Loucy (cell line): ENCODE results near the gene C16orf90.

ENCODE experiments used
- H2AFZ ChIP-seq: fragments of 200-600 bp; sonication (generic); 2 replicates; pipeline ENCODE4 v1.6.0; 2016; ENCODE audit warnings: antibody characterized with exemption, mild to moderate bottlenecking, low read length, moderate library complexity
- H3F3A ChIP-seq: fragments of 200-600 bp; 2 replicates; pipeline ENCODE4 v1.6.0; 2016; ENCODE audit warnings: antibody characterized with exemption, low read depth, mild to moderate bottlenecking
- H3K27me3 ChIP-seq: fragments of 200-600 bp; sonication (generic); 2 replicates; pipeline ENCODE4 v1.6.1; 2014; ENCODE audit warnings: low read length, mild to moderate bottlenecking; ENCODE audit not compliant: insufficient read depth, poor library complexity, severe bottlenecking
- H3K36me3 ChIP-seq: fragments of 200-600 bp; sonication (generic); 2 replicates; pipeline ENCODE4 v1.6.1; 2016; ENCODE audit warnings: low read length; ENCODE audit not compliant: insufficient read depth
- H3K4me1 ChIP-seq: fragments of 200-600 bp; sonication (generic); 2 replicates; pipeline ENCODE4 v1.5.1; 2014; ENCODE audit warnings: low read length, mild to moderate bottlenecking; ENCODE audit not compliant: insufficient read depth, poor library complexity, severe bottlenecking
- H3K4me2 ChIP-seq: fragments of 200-600 bp; sonication (generic); 2 replicates; pipeline ENCODE4 v1.6.0; 2014; ENCODE audit warnings: antibody characterized with exemption, low read length, low read depth, mild to moderate bottlenecking; ENCODE audit not compliant: poor library complexity, severe bottlenecking
- H3K4me3 ChIP-seq: fragments of 200-600 bp; sonication (generic); 2 replicates; pipeline ENCODE4 v1.5.1; 2014; ENCODE audit warnings: low read length, mild to moderate bottlenecking, mixed read lengths; ENCODE audit not compliant: poor library complexity, severe bottlenecking
- H3K79me2 ChIP-seq: fragments of 200-600 bp; sonication (generic); 2 replicates; pipeline ENCODE4 v1.6.1; 2014; ENCODE audit warnings: low read length; ENCODE audit not compliant: insufficient read depth
- H3K9ac ChIP-seq: fragments of 200-600 bp; sonication (generic); 2 replicates; pipeline ENCODE4 v1.6.0; 2014; ENCODE audit warnings: mild to moderate bottlenecking, low read depth, low read length, moderate library complexity; ENCODE audit not compliant: poor library complexity, severe bottlenecking
- H3K9me2 ChIP-seq: fragments of 200-600 bp; sonication (generic); replicated peaks from 2 replicates; pipeline ENCODE4 v1.6.1; 2016; ENCODE audit warnings: low read depth, low read length, mixed read lengths
- H3K9me3 ChIP-seq: fragments of 200-600 bp; sonication (generic); 2 replicates; pipeline ENCODE4 v1.6.1; 2014; ENCODE audit warnings: mild to moderate bottlenecking, antibody characterized with exemption, low read length, low read depth; ENCODE audit not compliant: insufficient read depth
- H4K20me1 ChIP-seq: fragments of 200-600 bp; sonication (generic); 2 replicates; pipeline ENCODE4 v1.6.0; 2014; ENCODE audit warnings: antibody characterized with exemption, low read length, mild to moderate bottlenecking; ENCODE audit not compliant: insufficient read depth, poor library complexity, severe bottlenecking
- EZH2phosphoT487 ChIP-seq: fragments of 200-600 bp; IDR thresholded peaks from 2 replicates; pipeline ENCODE4 v1.6.1; 2018; ENCODE audit warnings: antibody characterized with exemption, mild to moderate bottlenecking, moderate library complexity, borderline replicate concordance
- TF ChIP-seq, protein P1 (sequence below): fragments of 200-600 bp; sonication (generic); conservative IDR thresholded peaks from 2 replicates; pipeline ENCODE4 v1.5.1; 2014; ENCODE audit warnings: mild to moderate bottlenecking, antibody characterized with exemption, low read length

C16orf90 gene

DNA sequence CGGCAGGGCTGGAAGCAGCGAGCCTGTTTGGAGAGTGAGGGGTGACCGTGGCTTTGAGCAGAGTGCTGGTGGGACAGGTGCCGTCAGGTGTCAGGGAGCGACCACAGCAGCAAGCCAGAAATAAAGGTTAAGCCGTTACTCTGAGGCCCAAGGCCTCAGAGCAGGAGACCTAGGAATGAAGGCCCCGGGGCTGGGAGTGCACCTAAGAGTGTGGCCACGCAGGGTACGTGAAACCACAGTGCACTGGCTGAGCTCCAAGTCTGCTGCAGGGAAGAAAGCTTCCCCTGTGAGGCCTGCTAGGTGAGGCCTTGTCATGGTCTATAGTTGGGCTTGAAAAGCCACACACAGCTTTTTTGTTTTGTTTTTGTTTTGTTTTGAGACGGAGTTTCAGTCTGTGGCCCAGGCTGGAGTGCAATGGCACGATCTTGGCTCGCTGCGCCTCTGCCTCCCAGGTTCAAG is 14.2 kb upstream of the C16orf90 start:
- Histone ChIP-seq H3K27me3 (no peaks in the 10 kb centered on the region), H3F3A (no peaks in the 10 kb centered on the region), H2AFZ (no peak overlapping the region), H3K9me3 (no peaks in the 10 kb centered on the region), H3K9me2 (no peaks in the 10 kb centered on the region), H3K4me1 (peaks cover 4% of the 10 kb centered on the region), H3K79me2 (no peaks in the 10 kb centered on the region), H3K4me3 (no peak overlapping the region), H3K9ac (no peak overlapping the region), H3K36me3 (no peaks in the 10 kb centered on the region), H4K20me1 (no peaks in the 10 kb centered on the region), H3K4me2 (no peak overlapping the region)
- TF ChIP-seq, protein P1, sequence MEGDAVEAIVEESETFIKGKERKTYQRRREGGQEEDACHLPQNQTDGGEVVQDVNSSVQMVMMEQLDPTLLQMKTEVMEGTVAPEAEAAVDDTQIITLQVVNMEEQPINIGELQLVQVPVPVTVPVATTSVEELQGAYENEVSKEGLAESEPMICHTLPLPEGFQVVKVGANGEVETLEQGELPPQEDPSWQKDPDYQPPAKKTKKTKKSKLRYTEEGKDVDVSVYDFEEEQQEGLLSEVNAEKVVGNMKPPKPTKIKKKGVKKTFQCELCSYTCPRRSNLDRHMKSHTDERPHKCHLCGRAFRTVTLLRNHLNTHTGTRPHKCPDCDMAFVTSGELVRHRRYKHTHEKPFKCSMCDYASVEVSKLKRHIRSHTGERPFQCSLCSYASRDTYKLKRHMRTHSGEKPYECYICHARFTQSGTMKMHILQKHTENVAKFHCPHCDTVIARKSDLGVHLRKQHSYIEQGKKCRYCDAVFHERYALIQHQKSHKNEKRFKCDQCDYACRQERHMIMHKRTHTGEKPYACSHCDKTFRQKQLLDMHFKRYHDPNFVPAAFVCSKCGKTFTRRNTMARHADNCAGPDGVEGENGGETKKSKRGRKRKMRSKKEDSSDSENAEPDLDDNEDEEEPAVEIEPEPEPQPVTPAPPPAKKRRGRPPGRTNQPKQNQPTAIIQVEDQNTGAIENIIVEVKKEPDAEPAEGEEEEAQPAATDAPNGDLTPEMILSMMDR = no peak
- no peak for TF ChIP-seq EZH2phosphoT487

DNA sequence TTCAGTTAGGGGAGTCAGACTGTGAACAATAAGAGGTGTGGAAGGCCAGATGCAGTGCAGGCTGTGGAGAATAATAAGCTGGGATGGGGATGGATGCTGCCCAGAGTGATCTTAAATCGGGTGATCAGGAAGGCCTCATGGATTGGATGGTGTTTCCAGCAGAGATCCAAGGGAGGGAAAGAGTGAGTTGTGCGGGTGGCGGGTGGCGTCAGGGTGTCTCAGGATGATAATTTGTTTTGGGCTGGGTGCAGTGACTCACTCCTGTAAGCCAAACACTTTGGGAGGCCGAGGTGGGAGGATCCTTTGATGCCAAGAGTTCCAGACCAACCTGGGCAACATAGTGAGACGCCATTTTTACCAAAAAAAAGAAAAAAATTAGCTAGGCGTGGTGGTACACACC is 13.4 kb upstream of the C16orf90 start:
- H3F3A ChIP-seq = no peaks in the 10 kb centered on the region
- H3K36me3 ChIP-seq = no peaks in the 10 kb centered on the region
- H3K4me1 ChIP-seq = peaks cover 4% of the 10 kb centered on the region
- no peak for TF ChIP-seq EZH2phosphoT487
- TF ChIP-seq, protein P1 = no peak
- H3K9me2 ChIP-seq = no peaks in the 10 kb centered on the region
- no peak overlapping the region for H2AFZ ChIP-seq
- H3K27me3 ChIP-seq = no peaks in the 10 kb centered on the region
- no peaks in the 10 kb centered on the region for H3K79me2 ChIP-seq
- no peaks in the 10 kb centered on the region for H4K20me1 ChIP-seq
- H3K4me2 ChIP-seq = no peak overlapping the region
- no peak overlapping the region for H3K4me3 ChIP-seq
- no peaks in the 10 kb centered on the region for H3K9me3 ChIP-seq
- no peak overlapping the region for H3K9ac ChIP-seq

DNA sequence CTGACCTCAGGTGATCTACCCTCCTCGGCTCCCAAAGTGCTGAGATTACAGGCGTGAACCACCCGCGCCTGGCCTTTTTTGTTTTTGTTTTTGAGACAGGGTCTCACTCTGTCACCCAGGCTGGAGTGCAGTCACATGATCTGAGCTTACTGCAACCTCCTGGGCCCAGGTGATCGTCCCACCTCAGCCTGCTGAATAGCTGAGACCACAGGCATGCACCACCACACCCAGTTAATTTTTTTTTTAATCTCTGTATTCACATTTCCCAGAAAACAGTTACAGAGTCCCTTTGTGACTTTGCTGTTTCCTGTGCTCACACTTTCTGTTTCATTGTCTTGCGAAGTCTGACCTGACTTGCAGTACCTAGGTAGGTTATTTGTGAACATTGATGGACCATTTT is 8.2 kb upstream of the C16orf90 start:
- Histone ChIP-seq H3K4me3 (no peak overlapping the region), H3K9me3 (no peaks in the 10 kb centered on the region), H3K27me3 (no peaks in the 10 kb centered on the region), H3K36me3 (no peaks in the 10 kb centered on the region), H3K79me2 (no peaks in the 10 kb centered on the region), H4K20me1 (no peaks in the 10 kb centered on the region), H3F3A (no peaks in the 10 kb centered on the region), H3K4me1 (no peaks in the 10 kb centered on the region), H2AFZ (no peak overlapping the region), H3K4me2 (no peak overlapping the region), H3K9ac (no peak overlapping the region), H3K9me2 (no peaks in the 10 kb centered on the region)
- TF ChIP-seq, protein P1 = no peak
- TF ChIP-seq EZH2phosphoT487 = no peak
